ENCODE results near the gene ST6GALNAC6.

- TF ChIP-seq SMC3 (IDR thresholded peaks at IDR 0.05) (no peak), RAD21 (conservative IDR thresholded peaks at IDR 0.05 in 1 of 2, IDR thresholded peaks at IDR 0.05 in 1 of 2) (no peak), POLR2A (IDR thresholded peaks at IDR 0.05; ENCODE audit: low read length) (no peak), CEBPB (IDR thresholded peaks at IDR 0.05) (no peak), RFX5 (IDR thresholded peaks at IDR 0.05) (no peak), JUN (IDR thresholded peaks at IDR 0.05) (no peak), GATA3 (IDR thresholded peaks at IDR 0.05; ENCODE audit: borderline replicate concordance) (no peak), CHD4 (IDR thresholded peaks at IDR 0.05; ENCODE audit: borderline replicate concordance) (no peak), PBX3 (IDR thresholded peaks at IDR 0.05) (no peak), SREBF2 (IDR thresholded peaks at IDR 0.05) (no peak)
- TF ChIP-seq, protein P1, sequence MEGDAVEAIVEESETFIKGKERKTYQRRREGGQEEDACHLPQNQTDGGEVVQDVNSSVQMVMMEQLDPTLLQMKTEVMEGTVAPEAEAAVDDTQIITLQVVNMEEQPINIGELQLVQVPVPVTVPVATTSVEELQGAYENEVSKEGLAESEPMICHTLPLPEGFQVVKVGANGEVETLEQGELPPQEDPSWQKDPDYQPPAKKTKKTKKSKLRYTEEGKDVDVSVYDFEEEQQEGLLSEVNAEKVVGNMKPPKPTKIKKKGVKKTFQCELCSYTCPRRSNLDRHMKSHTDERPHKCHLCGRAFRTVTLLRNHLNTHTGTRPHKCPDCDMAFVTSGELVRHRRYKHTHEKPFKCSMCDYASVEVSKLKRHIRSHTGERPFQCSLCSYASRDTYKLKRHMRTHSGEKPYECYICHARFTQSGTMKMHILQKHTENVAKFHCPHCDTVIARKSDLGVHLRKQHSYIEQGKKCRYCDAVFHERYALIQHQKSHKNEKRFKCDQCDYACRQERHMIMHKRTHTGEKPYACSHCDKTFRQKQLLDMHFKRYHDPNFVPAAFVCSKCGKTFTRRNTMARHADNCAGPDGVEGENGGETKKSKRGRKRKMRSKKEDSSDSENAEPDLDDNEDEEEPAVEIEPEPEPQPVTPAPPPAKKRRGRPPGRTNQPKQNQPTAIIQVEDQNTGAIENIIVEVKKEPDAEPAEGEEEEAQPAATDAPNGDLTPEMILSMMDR (IDR thresholded peaks at IDR 0.05): no peak
- TF ChIP-seq, protein P2, sequence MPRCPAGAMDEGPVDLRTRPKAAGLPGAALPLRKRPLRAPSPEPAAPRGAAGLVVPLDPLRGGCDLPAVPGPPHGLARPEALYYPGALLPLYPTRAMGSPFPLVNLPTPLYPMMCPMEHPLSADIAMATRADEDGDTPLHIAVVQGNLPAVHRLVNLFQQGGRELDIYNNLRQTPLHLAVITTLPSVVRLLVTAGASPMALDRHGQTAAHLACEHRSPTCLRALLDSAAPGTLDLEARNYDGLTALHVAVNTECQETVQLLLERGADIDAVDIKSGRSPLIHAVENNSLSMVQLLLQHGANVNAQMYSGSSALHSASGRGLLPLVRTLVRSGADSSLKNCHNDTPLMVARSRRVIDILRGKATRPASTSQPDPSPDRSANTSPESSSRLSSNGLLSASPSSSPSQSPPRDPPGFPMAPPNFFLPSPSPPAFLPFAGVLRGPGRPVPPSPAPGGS (IDR thresholded peaks at IDR 0.05): no peak
Measured at GRCh38 chr9:127896395-127897192, 2.8 kb downstream of the ST6GALNAC6 start.
